Stomach (tissue), 9 donors: ENCODE measurements around the gene XRCC2. TPM values are rescaled to one million over a fixed set of nuclear protein-coding genes. Genes with fewer than 3 reads are reported as not detected.

ENCODE experiments used
- DNase-seq, 2 donors: peaks; one replicate each; pipeline versions ENCODE4 v3.0.0 to v3.0.0-alpha.2; 2013 to 2019
- H3K27ac ChIP-seq, 5 donors: fragments of 200-600 bp in 4 of 5; sonication (generic) in 4 of 5; one replicate each; pipeline ENCODE4 v1.5.1; 2013 to 2019; ENCODE audit warnings: mild to moderate bottlenecking in 1 of 5, moderate library complexity in 1 of 5
- H3K27me3 ChIP-seq, 3 donors: fragments of 200-600 bp; sonication (generic); one replicate each; pipeline ENCODE4 v1.5.1; 2017 to 2019; ENCODE audit warnings: mixed run types in 1 of 3
- H3K36me3 ChIP-seq, 4 donors: fragments of 200-600 bp; sonication (generic); 1 replicate in 3 of 4; 2 replicates in 1 of 4; pipeline ENCODE4 v1.5.1; 2016 to 2019
- H3K4me1 ChIP-seq, 4 donors: fragments of 200-600 bp; sonication (generic); one replicate each; pipeline ENCODE4 v1.5.1; 2016 to 2019
- H3K4me3 ChIP-seq, 4 donors: fragments of 200-600 bp; sonication (generic) in 3 of 4; one replicate each; pipeline ENCODE4 v1.5.1; 2016 to 2019; ENCODE audit warnings: mild to moderate bottlenecking in 1 of 4
- H3K9me3 ChIP-seq, 4 donors: fragments of 200-600 bp; sonication (generic); one replicate each; pipeline ENCODE4 v1.5.1; 2016 to 2019
- EP300 ChIP-seq: sonication (generic); formaldehyde crosslinking; IDR thresholded peaks from one replicate; pipeline ENCODE4 v1.6.1; 2017; ENCODE audit warnings: antibody characterized with exemption
- POLR2A ChIP-seq, 4 donors: fragments of 450-650 bp; IDR thresholded peaks; one replicate each; pipeline ENCODE4 v1.6.1; 2016; ENCODE audit warnings: antibody characterized with exemption in 4 of 4, control low read depth in 2 of 4, mild to moderate bottlenecking in 1 of 4, moderate library complexity in 1 of 4
- POLR2AphosphoS5 ChIP-seq, 3 donors: sonication (generic); formaldehyde crosslinking; IDR thresholded peaks; one replicate each; pipeline ENCODE4 v1.6.1; 2016; ENCODE audit warnings: antibody characterized with exemption in 3 of 3
- WGBS, 5 donors: extraction: QIAGEN DNeasy Blood & Tissue Kit in 3 of 5; methylation state at CpG; one replicate each; pipeline versions ENCODE4 v1.1.5 to v1.1.7; 2013 to 2018; 5-methylcytosine and 5-hydroxymethylcytosine counted together
- intact Hi-C: fragments of 100-400 bp; cut with DNase I; formaldehyde crosslinking; loops from one replicate; pipeline ENCODE4 v1.15.1; 2023; ENCODE audit warnings: low total_unique reads
- polyA plus RNA-seq, 3 donors: library from polyadenylated mRNA; stranded (reverse); fragments of 200-250 nt; gene quantifications; one replicate each; pipeline ENCODE4 v1.2.3, GENCODE V29; 2013
- small RNA-seq, 4 donors: library from RNA; depleted of rRNA; stranded (forward); fragments of <200 nt; gene quantifications; one replicate each; pipeline ENCODE3, GENCODE V24; 2016
- total RNA-seq, 5 donors: library from RNA; depleted of rRNA; stranded (reverse); fragments of >200 nt; gene quantifications; one replicate each; pipeline versions ENCODE4 v1.1.0 to v1.2.3, GENCODE V29; 2014 to 2016
- TF ChIP-seq, protein P1 (sequence below), 7 experiments: fragments of 450-650 bp in 4 of 7; fragments of 200-600 bp in 3 of 7; sonication (generic) in 3 of 7; IDR thresholded peaks; one replicate each; pipeline ENCODE4 v1.5.1; 2016 to 2019; ENCODE audit warnings: antibody characterized with exemption in 7 of 7, control low read depth in 2 of 7, mild to moderate bottlenecking in 1 of 7
- donor health status: healthy with polysubstance abuse.
- donor health status: Bipolar disorder and iron deficiency.
- donor health status: healthy.

The XRCC2 gene
- total and polyA plus RNA-seq, 8 donors = 0.46 to 10.1 (median 0.78) TPM

DNA sequence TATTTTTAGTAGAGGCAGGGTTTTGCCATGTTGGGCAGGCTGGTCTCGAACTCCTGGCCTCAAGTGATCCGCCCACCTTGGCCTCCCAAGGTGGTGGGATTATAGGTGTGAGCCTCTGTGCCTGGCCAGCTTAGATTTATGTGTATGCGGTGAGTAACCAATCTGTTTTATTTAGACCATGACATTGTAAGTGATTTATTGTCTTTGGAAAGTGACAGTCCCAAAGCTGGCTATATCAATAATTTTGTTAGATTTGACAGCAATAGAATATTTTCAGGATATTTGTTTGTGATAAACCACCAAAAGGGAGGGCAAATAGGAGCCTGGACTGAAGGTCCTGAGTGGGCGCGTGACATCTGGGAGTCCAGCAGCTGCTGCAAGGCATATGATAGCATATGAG lies 75.7 kb downstream of the XRCC2 start:
- no peak for DNase-seq
- intact Hi-C loops = no loop called here
- TF ChIP-seq POLR2AphosphoS5 (IDR thresholded peaks at IDR 0.05) (no peak), EP300 (no peak), POLR2A (IDR thresholded peaks at IDR 0.05) (no peak)
- TF ChIP-seq, protein P1, sequence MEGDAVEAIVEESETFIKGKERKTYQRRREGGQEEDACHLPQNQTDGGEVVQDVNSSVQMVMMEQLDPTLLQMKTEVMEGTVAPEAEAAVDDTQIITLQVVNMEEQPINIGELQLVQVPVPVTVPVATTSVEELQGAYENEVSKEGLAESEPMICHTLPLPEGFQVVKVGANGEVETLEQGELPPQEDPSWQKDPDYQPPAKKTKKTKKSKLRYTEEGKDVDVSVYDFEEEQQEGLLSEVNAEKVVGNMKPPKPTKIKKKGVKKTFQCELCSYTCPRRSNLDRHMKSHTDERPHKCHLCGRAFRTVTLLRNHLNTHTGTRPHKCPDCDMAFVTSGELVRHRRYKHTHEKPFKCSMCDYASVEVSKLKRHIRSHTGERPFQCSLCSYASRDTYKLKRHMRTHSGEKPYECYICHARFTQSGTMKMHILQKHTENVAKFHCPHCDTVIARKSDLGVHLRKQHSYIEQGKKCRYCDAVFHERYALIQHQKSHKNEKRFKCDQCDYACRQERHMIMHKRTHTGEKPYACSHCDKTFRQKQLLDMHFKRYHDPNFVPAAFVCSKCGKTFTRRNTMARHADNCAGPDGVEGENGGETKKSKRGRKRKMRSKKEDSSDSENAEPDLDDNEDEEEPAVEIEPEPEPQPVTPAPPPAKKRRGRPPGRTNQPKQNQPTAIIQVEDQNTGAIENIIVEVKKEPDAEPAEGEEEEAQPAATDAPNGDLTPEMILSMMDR (IDR thresholded peaks at IDR 0.05) = no peak
- H3K36me3 ChIP-seq = no peaks in the 10 kb centered on the region
- no peaks in the 10 kb centered on the region for H3K9me3 ChIP-seq
- H3K4me3 ChIP-seq = no peak overlapping the region
- no peaks in the 10 kb centered on the region for H3K4me1 ChIP-seq
- no peaks in the 10 kb centered on the region for H3K27me3 ChIP-seq
- WGBS, 5 donors = 93 to 98% (median 95%) methylated on average over 5 of the region's 5 CpGs
- H3K27ac ChIP-seq = no peak overlapping the region

DNA sequence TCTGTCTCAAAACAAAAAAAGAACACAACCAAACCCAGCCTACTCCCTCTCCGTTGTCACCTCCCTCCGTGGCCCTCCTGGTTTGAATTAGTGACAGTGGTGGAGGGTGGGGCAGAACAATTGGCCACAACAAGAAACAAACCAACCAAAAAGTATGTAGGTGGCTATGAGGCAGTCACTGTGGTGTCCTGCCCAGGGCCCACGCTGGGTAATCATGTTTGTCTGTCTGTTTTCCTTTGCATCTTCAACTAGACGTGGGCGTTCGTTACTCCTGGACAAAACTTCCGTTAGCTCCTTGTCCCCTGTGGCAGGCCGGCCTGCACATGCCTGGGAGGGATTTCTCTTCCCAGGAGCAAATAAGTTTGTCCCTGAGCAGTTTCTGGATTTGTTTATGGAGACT lies 78.4 kb downstream of the XRCC2 start:
- no peak overlapping the region for H3K27ac ChIP-seq
- TF ChIP-seq, protein P1 (IDR thresholded peaks at IDR 0.05) = no peak
- TF ChIP-seq EP300 (no peak), POLR2AphosphoS5 (IDR thresholded peaks at IDR 0.05) (no peak), POLR2A (IDR thresholded peaks at IDR 0.05) (no peak)
- intact Hi-C loops = no loop called here
- H3K4me3 ChIP-seq = no peak overlapping the region
- no peaks in the 10 kb centered on the region for H3K27me3 ChIP-seq
- H3K4me1 ChIP-seq = no peaks in the 10 kb centered on the region
- 74 to 86% (median 77%) methylated on average over 8 of the region's 8 CpGs for WGBS, 5 donors
- no peaks in the 10 kb centered on the region for H3K9me3 ChIP-seq
- DNase-seq = peak in 1 of 2 donors; percentile 15
- H3K36me3 ChIP-seq = no peaks in the 10 kb centered on the region

DNA sequence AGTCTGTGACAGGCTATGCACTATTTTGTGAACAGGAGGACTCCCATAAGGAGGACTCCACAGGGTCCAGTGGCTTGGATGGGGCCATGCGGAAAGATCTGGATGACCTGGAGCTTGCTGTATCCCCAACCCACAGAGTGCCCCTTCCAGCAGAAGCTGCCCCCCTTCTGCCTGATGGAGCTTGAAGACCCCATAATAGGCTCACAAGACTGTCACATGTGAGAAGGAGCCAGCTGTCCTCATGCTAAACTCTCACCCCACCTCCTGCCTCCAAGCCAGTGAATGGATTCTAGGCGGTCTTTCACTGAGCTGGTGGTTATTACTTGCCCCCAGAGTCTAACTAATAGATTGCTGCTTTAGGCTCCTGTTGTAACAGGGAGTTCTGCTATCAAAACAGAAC lies 79.1 kb downstream of the XRCC2 start:
- Histone ChIP-seq H3K9me3 (no peaks in the 10 kb centered on the region), H3K4me3 (no peak overlapping the region), H3K4me1 (no peaks in the 10 kb centered on the region), H3K36me3 (no peaks in the 10 kb centered on the region), H3K27ac (no peak overlapping the region), H3K27me3 (no peaks in the 10 kb centered on the region)
- peak in 1 of 2 donors; percentile 9 for DNase-seq
- TF ChIP-seq POLR2A (IDR thresholded peaks at IDR 0.05) (no peak), EP300 (no peak), POLR2AphosphoS5 (IDR thresholded peaks at IDR 0.05) (no peak)
- TF ChIP-seq, protein P1 (IDR thresholded peaks at IDR 0.05) = no peak
- intact Hi-C loops = no loop called here
- 82 to 96% (median 93%) methylated on average over 1 to 2 of the region's 2 CpGs for WGBS, 5 donors

Small RNA genes lying within 50 kb of the gene (small RNA-seq; reads per million reads assigned to genes)
- gene RF00568 = 0 reads per million in 4 donors

Other genes with a start within 250 kb of the XRCC2 start
- 100 to 1,000 TPM in 3 of 5 donors, 10 to 100 TPM in 2; 74.4 to 248 (median 101) TPM for gene KMT2C, start 240.1 kb downstream of the XRCC2 start, total RNA-seq
- 1 to 10 TPM; 5.0 to 6.4 (median 6.3) TPM for gene KMT2C, start 240.1 kb downstream of the XRCC2 start, polyA plus RNA-seq
- gene ACTR3B, start 83.6 kb upstream of the XRCC2 start, total RNA-seq = 10 to 100 TPM in 2 of 5 donors, 1 to 10 TPM in 2, not detected in 1; 1.2 to 17.4 (median 6.7) TPM
- gene ACTR3B, start 83.6 kb upstream of the XRCC2 start, polyA plus RNA-seq = 1 to 10 TPM; 2.9 to 4.4 (median 3.4) TPM